ENCODE data around the gene PCDHGA4. TPM values are rescaled to one million over a fixed set of nuclear protein-coding genes. Genes with fewer than 3 reads are reported as not detected.
A peak's percentile ranks its signal among the peaks of the same experiment; 100 is the strongest.
"Not testable (repeated sequence)": the region's sequence is repeated elsewhere in the genome, so short reads cannot be mapped to it uniquely, and the experiment has no call there.

PCDHGA4 gene
- total and polyA plus RNA-seq, 5 donors: 1.7 to 5.8 (median 5.6) TPM

DNA sequence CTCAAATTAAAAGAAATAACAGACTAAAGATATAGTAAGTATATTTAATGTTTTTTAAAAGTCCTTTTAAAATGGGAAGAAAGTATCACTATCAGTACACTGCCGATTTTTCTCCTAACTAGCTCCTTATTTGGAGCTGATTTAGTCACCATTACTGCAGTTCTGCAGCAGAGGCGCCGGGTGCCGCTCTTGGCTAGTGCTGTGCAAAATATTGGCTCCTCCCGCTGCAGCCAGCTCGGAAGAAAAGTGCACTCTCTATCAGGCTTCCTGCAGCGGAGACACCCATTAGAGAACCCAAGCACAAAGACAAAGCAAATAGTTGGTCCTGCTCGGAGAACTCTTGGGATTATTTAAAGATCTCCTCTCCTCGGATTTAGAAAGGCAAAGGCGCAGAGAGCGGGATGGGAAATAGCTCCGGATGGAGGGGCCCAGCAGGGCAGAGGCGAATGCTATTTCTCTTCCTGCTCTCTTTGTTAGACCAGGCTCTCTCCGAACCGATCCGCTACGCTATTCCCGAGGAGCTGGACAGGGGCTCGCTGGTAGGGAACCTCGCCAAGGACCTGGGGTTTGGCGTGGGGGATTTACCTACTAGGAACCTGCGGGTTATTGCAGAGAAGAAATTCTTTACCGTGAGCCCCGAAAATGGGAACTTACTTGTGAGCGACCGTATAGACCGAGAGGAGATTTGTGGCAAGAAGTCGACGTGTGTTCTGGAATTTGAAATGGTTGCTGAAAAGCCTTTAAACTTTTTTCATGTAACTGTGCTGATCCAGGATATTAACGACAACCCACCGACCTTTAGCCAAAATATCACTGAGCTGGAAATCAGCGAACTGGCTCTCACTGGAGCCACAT is 15.4 kb downstream of the PCDHGA4 start, which contains the start of gene PCDHGB3:
Gene PCDHGB3 (plus strand): TSS at position 249 of the 855 bp plus-strand sequence. CDS start 153 bp downstream, at position 402.
- H3K4me3 ChIP-seq (ENCODE audit: low read length): peak within 1 kb of the TSS; percentile 39
- H3K9me3 ChIP-seq (ENCODE audit: control insufficient read depth, low read length): peaks cover 23% of the 10 kb centered on the region
- WGBS: 19% methylated on average over 32 of the region's 32 CpGs
- H3K27ac ChIP-seq (ENCODE audit: low read length): no peak within 1 kb of the TSS
- no peaks in the 10 kb centered on the region for H3K4me1 ChIP-seq (ENCODE audit: control insufficient read depth, insufficient read depth, low read length)
- H3K27me3 ChIP-seq (ENCODE audit: control insufficient read depth, insufficient read depth): no peaks in the 10 kb centered on the region
- intact Hi-C loops (cut with DNase I): loop anchor here in 1 of 4 donors (10.0 kb wide), 1 partner anchor 55 kb away; the partner anchor contains the start of gene PCDHGA11
- DNase-seq (peak in 2 of 3 donors; percentile 68 to 75), ATAC-seq (peak; percentile 81 to 87)

DNA sequence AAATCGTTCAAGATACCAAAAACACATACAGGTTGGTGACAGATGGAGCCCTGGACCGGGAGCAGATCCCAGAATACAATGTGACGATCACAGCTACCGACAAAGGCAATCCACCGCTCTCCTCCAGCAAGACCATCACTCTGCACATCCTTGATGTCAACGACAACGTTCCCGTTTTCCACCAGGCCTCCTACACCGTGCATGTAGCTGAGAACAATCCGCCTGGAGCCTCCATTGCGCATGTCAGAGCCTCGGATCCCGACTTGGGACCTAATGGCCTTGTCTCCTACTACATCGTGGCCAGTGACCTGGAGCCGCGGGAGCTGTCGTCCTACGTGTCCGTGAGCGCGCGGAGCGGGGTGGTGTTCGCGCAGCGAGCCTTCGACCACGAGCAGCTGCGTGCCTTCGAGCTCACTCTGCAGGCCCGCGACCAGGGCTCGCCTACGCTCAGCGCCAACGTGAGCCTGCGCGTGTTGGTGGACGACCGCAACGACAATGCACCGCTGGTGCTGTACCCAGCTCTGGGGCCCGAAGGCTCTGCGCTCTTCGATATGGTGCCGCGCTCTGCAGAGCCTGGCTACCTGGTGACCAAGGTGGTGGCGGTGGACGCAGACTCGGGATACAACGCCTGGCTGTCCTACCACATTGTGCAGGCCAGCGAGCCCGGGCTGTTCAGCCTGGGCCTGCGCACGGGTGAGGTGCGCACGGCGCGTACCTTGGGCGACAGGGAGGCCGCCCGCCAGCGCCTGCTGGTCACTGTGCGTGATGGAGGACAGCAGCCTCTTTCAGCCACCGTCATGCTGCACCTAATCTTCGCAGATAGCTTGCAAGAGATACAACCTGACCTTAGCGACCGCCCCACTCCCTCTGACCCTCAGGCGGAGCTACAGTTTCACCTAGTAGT is 17.0 kb downstream of the PCDHGA4 start:
- ATAC-seq: no peak
- Histone ChIP-seq H3K9me3 (ENCODE audit: control insufficient read depth, low read length) (peaks cover 12% of the 10 kb centered on the region), H3K4me1 (ENCODE audit: control insufficient read depth, insufficient read depth, low read length) (no peaks in the 10 kb centered on the region), H3K27me3 (ENCODE audit: control insufficient read depth, insufficient read depth) (no peaks in the 10 kb centered on the region), H3K27ac (ENCODE audit: low read length) (no peak overlapping the region), H3K4me3 (ENCODE audit: low read length) (no peak overlapping the region)
- DNase-seq: no peak
- 31% methylated on average over 69 of the region's 69 CpGs for WGBS
- intact Hi-C loops (cut with DNase I): loop anchor here in 1 of 4 donors (10.0 kb wide), 1 partner anchor 53 kb away; the partner anchor contains the start of gene PCDHGA11

DNA sequence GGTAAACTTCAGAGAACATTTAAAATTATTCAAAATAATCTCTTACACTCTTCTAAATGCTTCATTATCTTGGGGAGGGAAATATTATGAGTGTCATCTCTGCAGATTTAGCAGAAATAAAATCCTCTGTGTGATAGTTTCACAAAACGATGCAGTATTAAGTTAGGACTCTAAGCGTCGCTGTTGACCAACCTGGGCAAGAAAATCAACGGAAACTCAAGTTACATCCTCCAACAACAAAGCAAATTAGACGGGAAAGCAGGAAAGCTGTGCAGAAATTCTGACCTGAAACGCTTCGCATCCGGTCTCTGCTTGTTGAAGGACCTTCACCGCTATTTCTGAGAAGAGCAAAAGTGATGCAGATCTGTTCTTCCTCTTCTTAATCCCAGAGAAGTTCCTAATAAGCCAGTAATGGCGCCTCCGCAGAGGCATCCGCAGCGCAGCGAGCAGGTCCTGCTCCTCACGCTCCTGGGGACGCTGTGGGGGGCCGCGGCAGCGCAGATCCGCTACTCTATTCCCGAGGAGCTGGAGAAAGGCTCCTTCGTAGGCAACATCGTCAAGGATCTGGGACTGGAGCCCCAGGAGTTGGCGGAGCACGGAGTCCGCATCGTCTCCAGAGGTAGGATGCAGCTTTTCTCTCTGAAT is 19.0 kb downstream of the PCDHGA4 start, which contains the start of gene PCDHGA6:
Gene PCDHGA6 (plus strand): TSS at position 219 of the 645 bp plus-strand sequence. CDS start 193 bp downstream, at position 412.
- Histone ChIP-seq H3K27me3 (ENCODE audit: control insufficient read depth, insufficient read depth) (no peaks in the 10 kb centered on the region), H3K4me1 (ENCODE audit: control insufficient read depth, insufficient read depth, low read length) (no peaks in the 10 kb centered on the region), H3K27ac (ENCODE audit: low read length) (no peak within 1 kb of the TSS), H3K9me3 (ENCODE audit: control insufficient read depth, low read length) (peaks cover 12% of the 10 kb centered on the region), H3K4me3 (ENCODE audit: low read length) (peak within 1 kb of the TSS; percentile 1)
- DNase-seq (no peak), ATAC-seq (no peak)
- intact Hi-C loops (cut with DNase I): loop anchor here in 1 of 4 donors (10.0 kb wide), 1 partner anchor 51 kb away; the partner anchor contains the start of gene PCDHGA11
- WGBS: 15% methylated on average over 27 of the region's 27 CpGs

DNA sequence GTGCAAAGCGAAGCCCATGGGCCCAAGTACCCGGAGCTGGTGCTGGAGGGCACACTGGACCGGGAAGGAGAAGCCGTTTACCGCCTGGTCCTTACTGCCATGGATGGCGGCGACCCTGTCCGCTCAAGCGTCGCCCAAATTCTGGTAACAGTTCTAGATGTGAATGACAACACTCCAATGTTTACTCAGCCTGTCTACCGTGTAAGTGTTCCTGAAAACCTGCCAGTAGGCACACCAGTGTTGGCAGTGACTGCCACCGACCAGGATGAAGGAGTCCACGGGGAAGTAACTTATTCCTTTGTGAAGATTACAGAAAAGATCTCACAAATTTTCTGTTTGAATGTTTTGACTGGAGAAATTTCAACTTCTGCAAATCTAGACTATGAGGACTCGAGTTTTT is 19.8 kb downstream of the PCDHGA4 start:
- Histone ChIP-seq H3K9me3 (ENCODE audit: control insufficient read depth, low read length) (peaks cover 12% of the 10 kb centered on the region), H3K27ac (ENCODE audit: low read length) (no peak overlapping the region), H3K4me1 (ENCODE audit: control insufficient read depth, insufficient read depth, low read length) (no peaks in the 10 kb centered on the region), H3K4me3 (ENCODE audit: low read length) (no peak overlapping the region), H3K27me3 (ENCODE audit: control insufficient read depth, insufficient read depth) (no peaks in the 10 kb centered on the region)
- 51% methylated on average over 14 of the region's 14 CpGs for WGBS
- peak in 1 of 2 donors; percentile 35 for ATAC-seq
- intact Hi-C loops (cut with DNase I): loop anchor here in 1 of 4 donors (10.0 kb wide), 1 partner anchor 50 kb away; the partner anchor contains the start of gene PCDHGA11
- DNase-seq: no peak

DNA sequence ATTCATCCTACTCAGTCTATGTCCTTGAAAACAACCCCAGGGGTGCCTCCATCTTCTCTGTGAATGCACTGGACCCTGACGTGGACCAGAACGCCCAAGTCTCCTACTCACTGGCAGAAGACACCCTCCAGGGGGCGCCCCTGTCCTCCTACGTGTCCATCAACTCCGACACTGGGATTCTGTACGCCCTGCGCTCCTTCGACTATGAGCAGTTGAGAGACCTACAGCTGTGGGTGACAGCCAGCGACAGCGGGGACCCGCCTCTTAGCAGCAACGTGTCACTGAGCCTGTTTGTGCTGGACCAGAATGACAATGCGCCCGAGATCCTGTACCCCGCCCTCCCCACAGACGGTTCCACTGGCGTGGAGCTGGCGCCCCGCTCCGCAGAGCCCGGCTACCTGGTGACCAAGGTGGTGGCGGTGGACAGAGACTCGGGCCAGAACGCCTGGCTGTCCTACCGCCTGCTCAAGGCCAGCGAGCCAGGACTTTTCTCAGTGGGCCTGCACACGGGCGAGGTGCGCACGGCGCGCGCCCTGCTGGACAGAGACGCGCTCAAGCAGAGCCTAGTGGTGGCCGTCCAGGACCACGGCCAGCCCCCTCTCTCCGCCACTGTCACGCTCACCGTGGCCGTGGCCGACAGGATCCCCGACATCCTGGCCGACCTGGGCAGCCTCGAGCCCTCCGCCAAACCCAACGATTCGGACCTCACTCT is 20.8 kb downstream of the PCDHGA4 start:
- H3K4me3 ChIP-seq (ENCODE audit: low read length); DNase-seq; ATAC-seq; H3K27me3 ChIP-seq (ENCODE audit: control insufficient read depth, insufficient read depth); H3K27ac ChIP-seq (ENCODE audit: low read length); H3K4me1 ChIP-seq (ENCODE audit: control insufficient read depth, insufficient read depth, low read length): not testable (repeated sequence)
- peaks cover 11% of the 10 kb centered on the region for H3K9me3 ChIP-seq (ENCODE audit: control insufficient read depth, low read length)
- whole genome bisulfite sequencing: 47% methylated on average over 43 of the region's 48 CpGs
- intact Hi-C loops (cut with DNase I): loop anchor here in 1 of 4 donors (10.0 kb wide), 1 partner anchor 49 kb away; the partner anchor contains the start of gene PCDHGA11

DNA sequence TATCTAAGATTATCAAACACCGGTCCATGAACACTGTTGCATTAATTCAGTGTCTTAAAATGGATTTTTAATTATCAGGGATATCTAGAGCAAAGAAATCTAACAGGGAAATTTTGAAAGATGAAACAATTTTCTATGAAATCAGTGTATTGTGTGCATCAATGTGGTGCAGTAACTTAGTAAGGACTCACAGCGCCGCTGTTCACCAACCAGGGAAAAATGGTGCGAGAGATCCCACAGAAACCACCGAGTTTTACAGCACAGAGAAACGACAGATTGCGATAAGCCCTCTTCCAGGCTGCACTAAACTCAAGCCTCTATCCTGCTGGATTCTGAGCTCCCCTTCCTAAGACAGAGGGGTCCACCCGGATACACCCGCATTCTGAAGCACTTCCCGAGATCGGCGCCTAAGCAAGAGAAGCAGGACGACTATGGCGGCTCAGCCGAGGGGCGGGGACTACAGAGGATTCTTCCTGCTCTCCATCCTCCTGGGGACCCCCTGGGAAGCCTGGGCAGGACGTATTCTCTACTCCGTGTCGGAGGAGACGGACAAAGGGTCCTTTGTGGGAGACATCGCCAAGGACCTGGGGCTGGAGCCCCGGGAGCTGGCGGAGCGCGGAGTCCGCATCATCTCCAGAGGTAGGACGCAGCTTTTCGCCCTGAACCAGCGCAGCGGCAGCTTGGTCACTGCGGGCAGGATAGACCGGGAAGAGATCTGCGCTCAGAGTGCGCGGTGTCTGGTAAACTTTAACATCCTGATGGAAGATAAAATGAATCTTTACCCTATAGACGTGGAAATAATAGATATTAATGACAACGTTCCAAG is 27.9 kb downstream of the PCDHGA4 start, which contains the start of gene PCDHGA7:
Gene PCDHGA7 (plus strand): TSS at position 274 of the 826 bp plus-strand sequence. CDS start 158 bp downstream, at position 432.
- H3K4me3 ChIP-seq (ENCODE audit: low read length): peak within 1 kb of the TSS; percentile 58
- DNase-seq: no peak
- H3K27ac ChIP-seq (ENCODE audit: low read length): no peak within 1 kb of the TSS
- intact Hi-C loops (cut with DNase I): no loop called here
- 13% methylated on average over 37 of the region's 37 CpGs for WGBS
- peak in 1 of 2 donors; percentile 32 for ATAC-seq
- no peaks in the 10 kb centered on the region for H3K27me3 ChIP-seq (ENCODE audit: control insufficient read depth, insufficient read depth)
- H3K9me3 ChIP-seq (ENCODE audit: control insufficient read depth, low read length): peaks cover 4% of the 10 kb centered on the region
- H3K4me1 ChIP-seq (ENCODE audit: control insufficient read depth, insufficient read depth, low read length): no peaks in the 10 kb centered on the region

DNA sequence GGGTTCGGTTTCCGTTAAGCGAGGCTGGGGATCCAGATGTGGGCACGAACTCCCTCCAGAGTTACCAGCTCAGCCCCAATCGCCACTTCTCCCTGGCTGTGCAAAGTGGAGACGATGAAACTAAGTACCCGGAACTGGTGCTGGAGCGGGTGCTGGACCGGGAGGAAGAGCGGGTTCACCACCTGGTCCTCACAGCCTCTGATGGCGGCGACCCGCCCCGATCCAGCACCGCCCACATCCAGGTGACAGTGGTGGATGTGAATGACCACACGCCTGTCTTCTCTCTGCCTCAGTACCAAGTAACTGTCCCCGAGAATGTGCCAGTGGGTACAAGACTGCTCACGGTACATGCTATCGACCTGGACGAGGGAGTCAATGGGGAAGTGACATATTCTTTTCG is 28.5 kb downstream of the PCDHGA4 start:
- Histone ChIP-seq H3K4me3 (ENCODE audit: low read length) (peak overlapping the region; percentile 58), H3K9me3 (ENCODE audit: control insufficient read depth, low read length) (peaks cover 4% of the 10 kb centered on the region), H3K4me1 (ENCODE audit: control insufficient read depth, insufficient read depth, low read length) (no peaks in the 10 kb centered on the region), H3K27me3 (ENCODE audit: control insufficient read depth, insufficient read depth) (no peaks in the 10 kb centered on the region), H3K27ac (ENCODE audit: low read length) (no peak overlapping the region)
- intact Hi-C loops (cut with DNase I): no loop called here
- DNase-seq (no peak), ATAC-seq (no peak)
- 33% methylated on average over 21 of the region's 21 CpGs for WGBS

DNA sequence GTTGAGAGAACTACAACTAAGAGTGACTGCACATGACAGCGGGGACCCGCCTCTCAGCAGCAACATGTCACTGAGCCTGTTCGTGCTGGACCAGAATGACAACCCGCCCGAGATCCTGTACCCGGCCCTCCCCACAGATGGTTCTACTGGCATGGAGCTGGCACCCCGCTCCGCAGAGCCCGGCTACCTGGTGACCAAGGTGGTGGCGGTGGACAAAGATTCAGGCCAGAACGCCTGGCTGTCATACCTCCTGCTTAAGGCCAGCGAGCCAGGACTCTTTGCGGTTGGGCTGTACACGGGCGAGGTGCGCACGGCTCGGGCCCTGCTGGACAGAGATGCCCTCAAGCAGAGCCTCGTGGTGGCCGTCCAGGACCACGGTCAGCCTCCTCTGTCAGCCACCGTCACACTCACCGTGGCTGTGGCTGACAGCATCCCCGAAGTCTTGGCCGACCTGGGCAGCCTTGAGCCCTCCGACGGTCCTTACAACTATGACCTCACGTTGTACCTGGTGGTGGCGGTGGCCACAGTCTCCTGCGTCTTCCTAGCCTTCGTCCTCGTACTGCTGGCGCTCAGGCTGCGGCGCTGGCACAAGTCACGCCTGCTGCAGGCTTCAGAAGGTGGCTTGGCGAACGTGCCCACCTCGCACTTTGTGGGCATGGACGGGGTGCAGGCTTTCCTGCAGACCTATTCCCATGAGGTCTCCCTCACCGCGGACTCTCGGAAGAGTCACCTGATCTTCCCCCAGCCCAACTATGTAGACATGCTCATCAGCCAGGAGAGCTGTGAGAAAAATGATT is 29.8 kb downstream of the PCDHGA4 start:
- WGBS: 43% methylated on average over 43 of the region's 43 CpGs
- Histone ChIP-seq H3K27me3 (ENCODE audit: control insufficient read depth, insufficient read depth) (no peaks in the 10 kb centered on the region), H3K4me3 (ENCODE audit: low read length) (no peak overlapping the region), H3K9me3 (ENCODE audit: control insufficient read depth, low read length) (peaks cover 4% of the 10 kb centered on the region), H3K27ac (ENCODE audit: low read length) (no peak overlapping the region), H3K4me1 (ENCODE audit: control insufficient read depth, insufficient read depth, low read length) (no peaks in the 10 kb centered on the region)
- intact Hi-C loops (cut with DNase I): no loop called here
- no peak for DNase-seq
- no peak for ATAC-seq
